OCI-LY1 (cell line): Measurements from ENCODE around the gene BMERB1.

Experiments used
- CTCF ChIP-seq: fragments of 200-600 bp; sonication (generic), shearing (Covaris generic); IDR thresholded peaks from 2 replicates; pipeline ENCODE4 v1.5.1; 2017; ENCODE audit warnings: mild to moderate bottlenecking, antibody characterized with exemption, low read length, moderate library complexity, mixed read lengths
- EZH2 ChIP-seq: fragments of 200-600 bp; sonication (generic), shearing (Covaris generic); IDR thresholded peaks from 2 replicates; pipeline ENCODE4 v1.8.0; 2017; ENCODE audit warnings: borderline replicate concordance, mixed run types, mild to moderate bottlenecking, antibody characterized with exemption, low read length, moderate library complexity, mixed read lengths

GRCh38 chr16:15434079-15434424 lies 336 bp upstream of the BMERB1 start:
- TF ChIP-seq CTCF (no peak), EZH2 (no peak)
